HepG2 (cell line): ENCODE data around the gene MAP3K19. TPM values are rescaled to one million over a fixed set of nuclear protein-coding genes. Genes with fewer than 3 reads are reported as not detected.

ENCODE experiments used
- ATAC-seq: fragments of 200-7000 bp; cut with Tn5 transposase; 3 replicates; pipeline ENCODE4 v1.9.1; 2020; ENCODE audit warnings: mild to moderate bottlenecking, moderate library complexity
- BruUV-seq: library from RNA; stranded (reverse); fragments of 400-500 nt; replicated peaks from 2 replicates; lab custom pipeline; 2021; lab: Mats Ljungman, UMichigan
- CTCF ChIA-PET: fragments of 300-600 bp; formaldehyde crosslinking; extraction: SDS; loops from one replicate; lab custom pipeline; 2021; ENCODE audit warnings: low total read pairs, inconsistent platforms, low intra/inter-chr PET ratio; lab: Yijun Ruan, JAX
- POLR2A ChIA-PET: fragments of 350-600 bp; sonication (Branson Sonifier 250); formaldehyde crosslinking; loops from one replicate; lab custom pipeline; 2020; ENCODE audit warnings: antibody characterized with exemption, inconsistent platforms; lab: Yijun Ruan, JAX
- DNase-seq: peaks from one replicate; pipeline ENCODE4 v3.0.0-alpha.2; 2015; ENCODE audit warnings: low spot score
- FAIRE-seq: peaks from 3 replicates; lab custom pipeline; 2011; peaks lifted over from hg19 to GRCh38; lab: Jason Lieb, UNC
- H2AFZ ChIP-seq: one replicate; pipeline ENCODE4 v1.6.1; 2011; ENCODE audit warnings: low read length, inconsistent platforms
- H3K27ac ChIP-seq: fragments of 300-600 bp; 3 replicates; pipeline ENCODE4 v1.8.0; 2011; ENCODE audit warnings: mixed run types, mild to moderate bottlenecking, mixed read lengths, low read length, inconsistent platforms; ENCODE audit not compliant: insufficient read depth; ENCODE audit errors: extremely low read length
- H3K27me3 ChIP-seq, 2 experiments: fragments of 200-600 bp in 1 of 2; 2 replicates in 1 of 2; 3 replicates in 1 of 2; pipeline versions ENCODE4 v1.6.0 to v1.8.0; 2011; ENCODE audit warnings: low read length in 2 of 2, mild to moderate bottlenecking in 2 of 2, moderate library complexity in 2 of 2, inconsistent platforms in 1 of 2; ENCODE audit not compliant: insufficient read depth in 2 of 2, control insufficient read depth in 1 of 2
- H3K36me3 ChIP-seq, 2 experiments: fragments of 200-600 bp in 1 of 2; replicated peaks in 1 of 2; 2 replicates in 1 of 2; 3 replicates in 1 of 2; pipeline versions ENCODE4 v1.5.1 to v1.8.0; 2011; ENCODE audit warnings: low read length in 2 of 2, inconsistent platforms in 1 of 2; ENCODE audit not compliant: insufficient read depth in 2 of 2, control insufficient read depth in 1 of 2
- H3K4me1 ChIP-seq: 2 replicates; pipeline ENCODE4 v1.5.1; 2012; ENCODE audit warnings: low read length, inconsistent platforms; ENCODE audit not compliant: insufficient read depth
- H3K4me2 ChIP-seq: 2 replicates; pipeline ENCODE4 v1.6.0; 2011; ENCODE audit warnings: low read depth, low read length, inconsistent platforms
- H3K4me3 ChIP-seq, 3 experiments: fragments of 200-600 bp in 1 of 3; sonication (generic), shearing (Covaris generic) in 1 of 3; replicated peaks in 1 of 3; 2 replicates each; pipeline ENCODE4 v1.5.1; 2011 to 2016; ENCODE audit warnings: low read length in 3 of 3, inconsistent platforms in 2 of 3, low read depth in 2 of 3, mild to moderate bottlenecking in 2 of 3, control low read depth in 1 of 3, mixed read lengths in 1 of 3; ENCODE audit not compliant: insufficient read depth in 1 of 3
- H3K79me2 ChIP-seq: one replicate; pipeline ENCODE4 v1.6.1; 2011; ENCODE audit warnings: low read length, inconsistent platforms; ENCODE audit not compliant: insufficient read depth
- H3K9ac ChIP-seq: 2 replicates; pipeline ENCODE4 v1.6.0; 2011; ENCODE audit warnings: mild to moderate bottlenecking, low read depth, low read length, inconsistent platforms; ENCODE audit not compliant: insufficient read depth
- H3K9me3 ChIP-seq: 2 replicates; pipeline ENCODE4 v1.5.1; 2012; ENCODE audit warnings: mild to moderate bottlenecking, low read length
- H4K20me1 ChIP-seq: 2 replicates; pipeline ENCODE4 v1.6.0; 2011; ENCODE audit warnings: inconsistent platforms, mild to moderate bottlenecking, low read length, moderate library complexity; ENCODE audit not compliant: insufficient read depth
- AKAP8 ChIP-seq: sonication (generic); formaldehyde crosslinking; IDR thresholded peaks from 2 replicates; pipeline ENCODE4 v1.5.1; 2020; ENCODE audit warnings: mild to moderate bottlenecking, missing genetic modification reagents
- CHCHD3 ChIP-seq: sonication (generic); formaldehyde crosslinking; IDR thresholded peaks from 2 replicates; pipeline ENCODE4 v1.8.0; 2022; ENCODE audit warnings: mild to moderate bottlenecking, missing genetic modification reagents, moderate library complexity
- FOXM1 ChIP-seq: sonication (generic); formaldehyde crosslinking; IDR thresholded peaks from 2 replicates; pipeline ENCODE4 v1.5.0; 2020; ENCODE audit warnings: missing genetic modification reagents
- KLF16 ChIP-seq, 2 experiments: sonication (generic) in 1 of 2; formaldehyde crosslinking in 1 of 2; IDR thresholded peaks; 2 replicates each; pipeline versions ENCODE4 v1.6.1 to v1.8.0; 2016 to 2023; ENCODE audit warnings: missing genetic modification reagents in 2 of 2, missing compliant biosample characterization in 1 of 2
- RFXAP ChIP-seq: sonication (generic); formaldehyde crosslinking; IDR thresholded peaks from 2 replicates; pipeline ENCODE4 v1.4.0; 2020; ENCODE audit warnings: missing genetic modification reagents, borderline replicate concordance
- SALL1 ChIP-seq: sonication (generic); formaldehyde crosslinking; IDR thresholded peaks from 2 replicates; pipeline ENCODE4 v1.8.0; 2022; ENCODE audit warnings: mild to moderate bottlenecking, missing genetic modification reagents
- SOX5 ChIP-seq: IDR thresholded peaks from 2 replicates; pipeline ENCODE4 v1.6.1; 2016; ENCODE audit warnings: borderline replicate concordance
- SOX6 ChIP-seq, 2 experiments: fragments of 450-650 bp in 1 of 2; sonication (generic) in 1 of 2; formaldehyde crosslinking in 1 of 2; IDR thresholded peaks; 2 replicates each; pipeline versions ENCODE4 v1.4.0 to v1.6.1; 2017 to 2020; ENCODE audit warnings: antibody characterized with exemption in 1 of 2, mild to moderate bottlenecking in 1 of 2, missing genetic modification reagents in 1 of 2
- SUZ12 ChIP-seq: fragments of 150-350 bp; IDR thresholded peaks from 2 replicates; pipeline ENCODE4 v1.6.1; 2014; ENCODE audit warnings: low read depth, low read length
- YEATS2 ChIP-seq: sonication (generic); formaldehyde crosslinking; IDR thresholded peaks from 2 replicates; pipeline ENCODE4 v1.4.0; 2020; ENCODE audit warnings: missing genetic modification reagents, borderline replicate concordance
- ZNF24 ChIP-seq: fragments of 450-650 bp; IDR thresholded peaks from 2 replicates; pipeline ENCODE4 v1.6.1; 2017; ENCODE audit warnings: antibody characterized with exemption, mild to moderate bottlenecking
- ZNF282 ChIP-seq: fragments of 450-650 bp; IDR thresholded peaks from 2 replicates; pipeline ENCODE4 v1.6.1; 2018; ENCODE audit not compliant: partially characterized antibody
- ZNF3 ChIP-seq: IDR thresholded peaks from 2 replicates; pipeline ENCODE4 v1.7.0; 2017; ENCODE audit warnings: inconsistent platforms
- ZNF563 ChIP-seq: sonication (generic); formaldehyde crosslinking; IDR thresholded peaks from 2 replicates; pipeline ENCODE4 v1.8.0; 2022; ENCODE audit warnings: mild to moderate bottlenecking, moderate library complexity, missing genetic modification reagents
- ZNF839 ChIP-seq: sonication (generic); formaldehyde crosslinking; IDR thresholded peaks from 2 replicates; pipeline ENCODE4 v1.4.0; 2020; ENCODE audit warnings: missing genetic modification reagents, mild to moderate bottlenecking, borderline replicate concordance
- WGBS: methylation state at CpG from one replicate; pipeline ENCODE4 v1.1.6; 2017; ENCODE audit warnings: low lambda C conversion rate; 5-methylcytosine and 5-hydroxymethylcytosine counted together
- in situ Hi-C: cut with HindIII; loops from 2 replicates; pipeline ENCODE4 v1.10.0; 2017; ENCODE audit warnings: low pct_unique_long_range_greater_than_20kb; ENCODE audit not compliant: extremely low pct_ligation_motif_present
- intact Hi-C: fragments of 100-400 bp; cut with micrococcal nuclease; formaldehyde crosslinking; loops from one replicate; pipeline ENCODE4 v1.10.0; 2022; ENCODE audit not compliant: unreplicated experiment
- polyA plus RNA-seq, 8 experiments: library from polyadenylated mRNA; depleted of rRNA in 3 of 8; stranded (reverse) in 7 of 8; unstranded in 1 of 8; fragments of >200 nt; fragmentation: Illumina TruSeq in 4 of 8; extraction: Trizol in 4 of 8; gene quantifications; 2 replicates each; pipeline versions ENCODE4 v1.2.1 to v1.2.3, GENCODE V29; 2011 to 2016; ENCODE audit warnings: low read depth in 4 of 8, missing spikeins in 1 of 8, mixed read lengths in 1 of 8; ENCODE audit not compliant: insufficient read depth in 1 of 8
- total RNA-seq, 5 experiments: library from RNA; depleted of rRNA; stranded (reverse); fragments of >200 nt; fragmentation: Illumina TruSeq; extraction: Trizol; gene quantifications; 2 replicates each; pipeline ENCODE4 v1.2.3, GENCODE V29; 2016; ENCODE audit warnings: low read depth in 1 of 5

Gene MAP3K19
- total and polyA plus RNA-seq, 2 of the 13 experiments (the other 11 are each of a cell fraction or from before 2014, with no cell fraction given), result not detected

DNA sequence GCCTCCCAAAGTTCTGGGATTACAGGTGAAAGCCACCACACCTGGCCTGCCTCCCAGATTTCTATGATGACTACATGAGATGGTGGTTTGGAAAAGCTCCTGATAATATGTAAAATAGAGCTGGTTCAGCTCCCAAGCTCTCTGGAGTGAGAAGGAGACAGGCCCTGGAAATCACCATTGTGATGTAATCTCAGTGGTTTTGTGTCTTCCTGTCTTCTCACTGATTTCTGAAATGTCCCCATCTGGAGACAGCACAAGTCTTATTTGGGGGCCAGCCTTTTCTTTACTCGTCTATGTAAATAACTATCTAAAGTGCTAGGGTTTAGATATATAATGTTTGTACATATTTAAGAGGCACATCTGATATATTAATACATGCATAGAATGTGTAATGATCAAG is 64.6 kb downstream of the MAP3K19 start:
- no peaks in the 10 kb centered on the region for H4K20me1 ChIP-seq
- no peaks in the 10 kb centered on the region for H3K9me3 ChIP-seq
- H3K9ac ChIP-seq, result no peak overlapping the region
- ChIA-PET CTCF (no interaction called here), POLR2A (no interaction called here)
- WGBS, result 7% methylated on average over 1 of the region's 1 CpG
- TF ChIP-seq SOX5 (CRISPR knock-in tag), result no peak
- no peak for TF ChIP-seq KLF16 (CRISPR knock-in tag; IDR thresholded peaks at IDR 0.05)
- no peak for TF ChIP-seq ZNF24
- no peak for TF ChIP-seq SUZ12
- no peak for TF ChIP-seq ZNF282
- TF ChIP-seq SALL1 (CRISPR knock-in tag), result no peak
- TF ChIP-seq ZNF3, result no peak
- no peak for TF ChIP-seq FOXM1 (CRISPR knock-in tag)
- TF ChIP-seq CHCHD3 (CRISPR knock-in tag), result no peak
- TF ChIP-seq AKAP8 (CRISPR knock-in tag), result no peak
- no peak overlapping the region for H3K27ac ChIP-seq
- FAIRE-seq (no peak), ATAC-seq (no peak), DNase-seq (no peak)
- H2AFZ ChIP-seq, result no peak overlapping the region
- H3K4me1 ChIP-seq, result no peaks in the 10 kb centered on the region
- H3K79me2 ChIP-seq, result no peaks in the 10 kb centered on the region
- BruUV-seq, result no TSS peak
- peaks cover 1 to 4% of the 10 kb centered on the region in 2 experiments; a peak in 3 of 5 replicates for H3K27me3 ChIP-seq
- in situ Hi-C loops, result loop anchor here (10.0 kb wide), 1 partner anchor 1402 kb away; no protein-coding TSS in a partner anchor
- no peaks in the 10 kb centered on the region for H3K36me3 ChIP-seq
- intact Hi-C loops, result no loop called here
- no peak overlapping the region for H3K4me2 ChIP-seq
- H3K4me3 ChIP-seq, result no peak overlapping the region

DNA sequence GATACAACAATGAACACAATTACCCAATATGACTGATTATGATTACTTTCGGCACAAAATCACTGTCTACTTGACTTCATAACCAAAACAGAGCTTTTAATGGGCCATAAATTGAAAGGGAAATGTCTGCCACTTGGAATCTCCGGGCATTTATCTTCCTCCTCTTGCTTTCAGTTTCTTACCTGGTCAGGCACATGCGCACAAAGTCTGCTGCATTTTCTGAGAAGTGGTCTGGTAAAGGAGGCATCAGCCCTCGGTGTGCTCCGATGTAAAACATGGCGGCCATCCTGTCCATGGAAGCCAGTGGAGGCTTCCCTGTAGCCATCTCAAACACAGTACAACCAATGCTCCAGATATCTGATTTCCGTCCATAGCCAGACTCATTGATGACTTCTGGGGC is 66.6 kb downstream of the MAP3K19 start:
- in situ Hi-C loops, result loop anchor here (10.0 kb wide), 1 partner anchor 1404 kb away; no protein-coding TSS in a partner anchor
- no TSS peak for BruUV-seq
- Histone ChIP-seq H4K20me1 (no peaks in the 10 kb centered on the region), H3K79me2 (no peaks in the 10 kb centered on the region), H3K4me1 (no peaks in the 10 kb centered on the region), H3K27ac (no peak overlapping the region), H3K27me3 (peaks cover 1 to 4% of the 10 kb centered on the region in 2 experiments; a peak in 3 of 5 replicates), H3K9me3 (no peaks in the 10 kb centered on the region), H3K36me3 (no peaks in the 10 kb centered on the region), H2AFZ (no peak overlapping the region), H3K9ac (no peak overlapping the region), H3K4me2 (no peak overlapping the region), H3K4me3 (no peak overlapping the region)
- ChIA-PET POLR2A (no interaction called here), CTCF (no interaction called here)
- DNase-seq (no peak), FAIRE-seq (no peak), ATAC-seq (no peak)
- intact Hi-C loops, result no loop called here
- WGBS, result 51% methylated on average over 7 of the region's 7 CpGs
- TF ChIP-seq SOX6 (IDR thresholded peaks at IDR 0.05), result no peak
- no peak for TF ChIP-seq SOX6 (CRISPR knock-in tag; IDR thresholded peaks at IDR 0.05)
- TF ChIP-seq ZNF563, result no peak
- no peak for TF ChIP-seq RFXAP (CRISPR knock-in tag)
- TF ChIP-seq YEATS2 (CRISPR knock-in tag), result no peak
- TF ChIP-seq ZNF839 (CRISPR knock-in tag), result no peak
